AG09319 (cell line): ENCODE measurements around the gene TMEM39A.

Source experiments
- DNase-seq: peaks from one replicate; pipeline ENCODE4 v3.0.0-alpha.2; 2010; ENCODE audit warnings: low read depth; ENCODE audit errors: extremely low read depth
- CTCF ChIP-seq: IDR thresholded peaks from 2 replicates; pipeline ENCODE4 v1.5.1; 2011; ENCODE audit warnings: low read depth, mild to moderate bottlenecking, inconsistent platforms, low read length, moderate library complexity

The TMEM39A gene

GRCh38 chr3:119401069-119401468 lies 62.3 kb downstream of the TMEM39A start:
- no peak for DNase-seq
- TF ChIP-seq CTCF, result no peak

- DNase-seq, result no peak
- no peak for TF ChIP-seq CTCF
These were observed 62.9 kb downstream of the TMEM39A start for GRCh38 chr3:119400466-119400865.

- DNase-seq, result no peak
- no peak for TF ChIP-seq CTCF
These were observed 66.5 kb downstream of the TMEM39A start for GRCh38 chr3:119396870-119397269.

- DNase-seq, result no peak
- TF ChIP-seq CTCF, result no peak
These were observed 67.5 kb downstream of the TMEM39A start for GRCh38 chr3:119395923-119396358.

GRCh38 chr3:119388577-119388976 lies 74.8 kb downstream of the TMEM39A start:
- peak; percentile 18 for TF ChIP-seq CTCF
- DNase-seq, result no peak

- DNase-seq, result no peak
- TF ChIP-seq CTCF, result no peak
These were observed 81.3 kb downstream of the TMEM39A start for GRCh38 chr3:119382134-119382533.

- DNase-seq, result no peak
- TF ChIP-seq CTCF, result no peak; the same call in 1 of the 2 replicates
These were observed 82.7 kb downstream of the TMEM39A start for GRCh38 chr3:119380697-119381096.
